GM23338 (cell line): Measurements from ENCODE around the gene AK4. TPM values are rescaled to one million over a fixed set of nuclear protein-coding genes. Genes with fewer than 3 reads are reported as not detected.

ENCODE experiments used
- ATAC-seq: fragments of 200-7000 bp; cut with Tn5 transposase; 3 replicates; pipeline ENCODE4 v1.9.1; 2020
- DNase-seq: peaks from one replicate; pipeline ENCODE4 v3.0.0-alpha.2; 2015; ENCODE audit warnings: low spot score
- H2AFZ ChIP-seq: fragments of 200-600 bp; sonication (generic); 2 replicates; pipeline ENCODE4 v1.8.0; 2016; ENCODE audit warnings: antibody characterized with exemption, mild to moderate bottlenecking, moderate library complexity
- H3F3A ChIP-seq: fragments of 200-600 bp; sonication (generic); replicated peaks from 2 replicates; pipeline ENCODE4 v1.8.0; 2017; ENCODE audit warnings: antibody characterized with exemption, mixed run types, low read depth
- H3K27ac ChIP-seq: fragments of 200-600 bp; sonication (generic); 2 replicates; pipeline ENCODE4 v1.6.1; 2016; ENCODE audit warnings: low read depth
- H3K27me3 ChIP-seq: fragments of 200-600 bp; sonication (generic); 2 replicates; pipeline ENCODE4 v1.8.0; 2016; ENCODE audit warnings: mild to moderate bottlenecking, mixed run types, moderate library complexity; ENCODE audit not compliant: insufficient read depth
- H3K36me3 ChIP-seq: fragments of 200-600 bp; sonication (generic); 2 replicates; pipeline ENCODE4 v1.8.0; 2016; ENCODE audit warnings: mild to moderate bottlenecking; ENCODE audit not compliant: insufficient read depth
- H3K4me1 ChIP-seq: fragments of 200-600 bp; sonication (generic); 2 replicates; pipeline ENCODE4 v1.8.0; 2016; ENCODE audit warnings: mild to moderate bottlenecking, moderate library complexity; ENCODE audit not compliant: insufficient read depth
- H3K4me2 ChIP-seq: fragments of 200-600 bp; sonication (generic); 2 replicates; pipeline ENCODE4 v1.7.1; 2017; ENCODE audit warnings: mixed run types
- H3K4me3 ChIP-seq: fragments of 200-600 bp; sonication (generic); 2 replicates; pipeline ENCODE4 v1.6.1; 2016; ENCODE audit warnings: mixed run types
- H3K79me2 ChIP-seq: fragments of 200-600 bp; sonication (generic); replicated peaks from 2 replicates; pipeline ENCODE4 v1.8.0; 2017; ENCODE audit warnings: mild to moderate bottlenecking; ENCODE audit not compliant: insufficient read depth
- H3K9me2 ChIP-seq: fragments of 200-600 bp; sonication (generic); 2 replicates; pipeline ENCODE4 v1.8.0; 2017; ENCODE audit not compliant: insufficient read depth
- H4K20me1 ChIP-seq: fragments of 200-600 bp; sonication (generic); replicated peaks from 2 replicates; pipeline ENCODE4 v1.8.0; 2017; ENCODE audit warnings: mild to moderate bottlenecking; ENCODE audit not compliant: insufficient read depth
- H3K27ac Mint-ChIP-seq: 2 replicates; pipeline ENCODE4 v1.8.0; 2020; ENCODE audit warnings: inconsistent platforms, mild to moderate bottlenecking, moderate library complexity, mixed read lengths
- H3K27me3 Mint-ChIP-seq: 3 replicates; pipeline ENCODE4 v1.8.0; 2022; ENCODE audit warnings: low read depth, mild to moderate bottlenecking, moderate library complexity, mixed read lengths, inconsistent platforms; ENCODE audit not compliant: insufficient read depth, poor library complexity
- H3K36me3 Mint-ChIP-seq: 3 replicates; pipeline ENCODE4 v1.8.0; 2021; ENCODE audit warnings: low read depth, mild to moderate bottlenecking, inconsistent platforms, moderate library complexity, mixed read lengths
- H3K4me1 Mint-ChIP-seq: 3 replicates; pipeline ENCODE4 v1.8.0; 2020; ENCODE audit warnings: mild to moderate bottlenecking, inconsistent platforms, mixed read lengths
- H3K4me3 Mint-ChIP-seq: 3 replicates; pipeline ENCODE4 v1.8.0; 2021; ENCODE audit warnings: moderate library complexity, mild to moderate bottlenecking, inconsistent platforms, mixed read lengths
- H3K9me3 Mint-ChIP-seq: 3 replicates; pipeline ENCODE4 v1.8.0; 2020; ENCODE audit warnings: moderate library complexity, mild to moderate bottlenecking, inconsistent platforms, mixed read lengths
- CREB1 ChIP-seq: fragments of 250-450 bp; sonication (Bioruptor Pico); IDR thresholded peaks from 2 replicates; pipeline ENCODE4 v1.5.0; 2020; ENCODE audit warnings: low read depth, mild to moderate bottlenecking, moderate library complexity
- EZH2 ChIP-seq: fragments of 200-600 bp; sonication (generic); IDR thresholded peaks from one replicate; pipeline ENCODE4 v1.8.0; 2017; ENCODE audit warnings: antibody characterized with exemption, mild to moderate bottlenecking, low read depth; ENCODE audit not compliant: unreplicated experiment
- EZH2phosphoT487 ChIP-seq: fragments of 200-600 bp; sonication (generic); IDR thresholded peaks from one replicate; pipeline ENCODE4 v1.8.1; 2018; ENCODE audit warnings: antibody characterized with exemption; ENCODE audit not compliant: unreplicated experiment
- JUNB ChIP-seq: IDR thresholded peaks from one replicate; pipeline ENCODE4 v1.6.1; 2016; ENCODE audit warnings: antibody characterized with exemption; ENCODE audit not compliant: unreplicated experiment
- NANOG ChIP-seq: IDR thresholded peaks from 2 replicates; pipeline ENCODE4 v1.6.1; 2016; ENCODE audit warnings: antibody characterized with exemption, borderline replicate concordance
- POLR2AphosphoS5 ChIP-seq: IDR thresholded peaks from 2 replicates; pipeline ENCODE4 v1.6.1; 2016; ENCODE audit warnings: antibody characterized with exemption, low read depth
- STAT1 ChIP-seq: IDR thresholded peaks from one replicate; pipeline ENCODE4 v1.6.1; 2016; ENCODE audit warnings: antibody characterized with exemption; ENCODE audit not compliant: unreplicated experiment
- ZNF114 ChIP-seq: fragments of 250-450 bp; sonication (Bioruptor Pico); IDR thresholded peaks from 2 replicates; pipeline ENCODE4 v1.5.0; 2020; ENCODE audit warnings: mild to moderate bottlenecking, moderate library complexity
- ZNF331 ChIP-seq: fragments of 250-450 bp; sonication (Bioruptor Pico); IDR thresholded peaks from 2 replicates; pipeline ENCODE4 v1.5.0; 2020; ENCODE audit warnings: low read depth, mild to moderate bottlenecking, moderate library complexity
- polyA plus RNA-seq: library from polyadenylated mRNA; unstranded; fragments of >200 nt; fragmentation: Nextera tagmentation; extraction: Ambion mirVana; gene quantifications from 2 replicates; pipeline ENCODE4 v1.2.1, GENCODE V29; 2016
- total RNA-seq: library from RNA; depleted of rRNA; stranded (reverse); fragments of >200 nt; shearing (Covaris generic); gene quantifications from 2 replicates; pipeline ENCODE4 v1.2.3, GENCODE V29; 2014
- TF ChIP-seq, protein P1 (sequence below): IDR thresholded peaks from one replicate; pipeline ENCODE4 v1.6.1; 2018; ENCODE audit warnings: antibody characterized with exemption; ENCODE audit not compliant: unreplicated experiment
- TF ChIP-seq, protein P2 (sequence below): IDR thresholded peaks from 2 replicates; pipeline ENCODE4 v1.6.1; 2016; ENCODE audit warnings: antibody characterized with exemption
- TF ChIP-seq, protein P3 (sequence below), 2 experiments: fragments of 200-600 bp in 1 of 2; sonication (generic) in 1 of 2; conservative IDR thresholded peaks; 2 replicates each; pipeline versions ENCODE4 v1.5.1 to v1.6.1; 2016 to 2017; ENCODE audit warnings: antibody characterized with exemption in 2 of 2, low read depth in 2 of 2, mild to moderate bottlenecking in 2 of 2, moderate library complexity in 1 of 2
- TF ChIP-seq, protein P4 (sequence below): fragments of 250-450 bp; sonication (Bioruptor Pico); IDR thresholded peaks from 2 replicates; pipeline ENCODE4 v1.5.0; 2020; ENCODE audit warnings: mild to moderate bottlenecking, moderate library complexity

Gene AK4
- total and polyA plus RNA-seq, 2 experiments from 2014 or later: 123 to 127 TPM

DNA sequence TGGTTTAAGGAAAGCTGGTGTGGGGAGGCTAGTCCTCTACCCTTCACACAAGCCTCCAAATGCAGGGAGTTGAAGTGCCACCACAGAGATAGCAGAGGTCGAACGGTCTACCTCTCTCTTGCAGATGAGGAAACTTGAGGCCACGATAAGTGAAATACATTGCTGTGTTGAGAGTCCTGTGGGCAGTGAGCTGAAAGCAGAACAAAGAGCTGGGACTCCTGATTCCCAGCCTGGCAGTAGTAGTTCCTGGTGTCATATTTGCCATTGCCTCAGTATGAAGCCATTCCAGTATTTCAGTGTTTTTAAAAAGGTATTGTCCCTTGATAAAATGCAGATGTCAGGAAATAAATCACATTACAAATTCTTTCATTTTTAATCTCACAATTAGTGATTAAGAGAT is 28.6 kb downstream of the AK4 start:
- Histone ChIP-seq H3K27ac (no peak overlapping the region), H3K9me2 (no peaks in the 10 kb centered on the region), H2AFZ (no peak overlapping the region), H3K27me3 (no peaks in the 10 kb centered on the region), H3K36me3 (no peaks in the 10 kb centered on the region), H3K4me2 (0 out of 2 replicates have a peak overlapping the region, but pooled peaks have one; percentile 2), H3K4me1 (peaks cover 57% of the 10 kb centered on the region), H3K79me2 (peaks cover 99% of the 10 kb centered on the region), H3K4me3 (no peak overlapping the region), H4K20me1 (peaks cover 5% of the 10 kb centered on the region; the same call in 1 of the 2 replicates), H3F3A (no peaks in the 10 kb centered on the region)
- Mint-ChIP-seq H3K9me3 (no peaks in the 10 kb centered on the region), H3K36me3 (no peaks in the 10 kb centered on the region), H3K27ac (peak overlapping the region; percentile 54; the same call in 1 of the 2 replicates), H3K4me3 (no peak overlapping the region), H3K27me3 (no peaks in the 10 kb centered on the region), H3K4me1 (peaks cover 66% of the 10 kb centered on the region)
- no peak for DNase-seq
- no peak for TF ChIP-seq CREB1 (CRISPR knock-in tag)
- TF ChIP-seq ZNF114 (CRISPR knock-in tag): no peak
- TF ChIP-seq POLR2AphosphoS5: no peak
- no peak for TF ChIP-seq STAT1
- TF ChIP-seq ZNF331 (CRISPR knock-in tag): no peak
- TF ChIP-seq, protein P1, sequence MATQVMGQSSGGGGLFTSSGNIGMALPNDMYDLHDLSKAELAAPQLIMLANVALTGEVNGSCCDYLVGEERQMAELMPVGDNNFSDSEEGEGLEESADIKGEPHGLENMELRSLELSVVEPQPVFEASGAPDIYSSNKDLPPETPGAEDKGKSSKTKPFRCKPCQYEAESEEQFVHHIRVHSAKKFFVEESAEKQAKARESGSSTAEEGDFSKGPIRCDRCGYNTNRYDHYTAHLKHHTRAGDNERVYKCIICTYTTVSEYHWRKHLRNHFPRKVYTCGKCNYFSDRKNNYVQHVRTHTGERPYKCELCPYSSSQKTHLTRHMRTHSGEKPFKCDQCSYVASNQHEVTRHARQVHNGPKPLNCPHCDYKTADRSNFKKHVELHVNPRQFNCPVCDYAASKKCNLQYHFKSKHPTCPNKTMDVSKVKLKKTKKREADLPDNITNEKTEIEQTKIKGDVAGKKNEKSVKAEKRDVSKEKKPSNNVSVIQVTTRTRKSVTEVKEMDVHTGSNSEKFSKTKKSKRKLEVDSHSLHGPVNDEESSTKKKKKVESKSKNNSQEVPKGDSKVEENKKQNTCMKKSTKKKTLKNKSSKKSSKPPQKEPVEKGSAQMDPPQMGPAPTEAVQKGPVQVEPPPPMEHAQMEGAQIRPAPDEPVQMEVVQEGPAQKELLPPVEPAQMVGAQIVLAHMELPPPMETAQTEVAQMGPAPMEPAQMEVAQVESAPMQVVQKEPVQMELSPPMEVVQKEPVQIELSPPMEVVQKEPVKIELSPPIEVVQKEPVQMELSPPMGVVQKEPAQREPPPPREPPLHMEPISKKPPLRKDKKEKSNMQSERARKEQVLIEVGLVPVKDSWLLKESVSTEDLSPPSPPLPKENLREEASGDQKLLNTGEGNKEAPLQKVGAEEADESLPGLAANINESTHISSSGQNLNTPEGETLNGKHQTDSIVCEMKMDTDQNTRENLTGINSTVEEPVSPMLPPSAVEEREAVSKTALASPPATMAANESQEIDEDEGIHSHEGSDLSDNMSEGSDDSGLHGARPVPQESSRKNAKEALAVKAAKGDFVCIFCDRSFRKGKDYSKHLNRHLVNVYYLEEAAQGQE: no peak
- TF ChIP-seq EZH2phosphoT487: no peak
- no peak for TF ChIP-seq NANOG
- TF ChIP-seq, protein P2, sequence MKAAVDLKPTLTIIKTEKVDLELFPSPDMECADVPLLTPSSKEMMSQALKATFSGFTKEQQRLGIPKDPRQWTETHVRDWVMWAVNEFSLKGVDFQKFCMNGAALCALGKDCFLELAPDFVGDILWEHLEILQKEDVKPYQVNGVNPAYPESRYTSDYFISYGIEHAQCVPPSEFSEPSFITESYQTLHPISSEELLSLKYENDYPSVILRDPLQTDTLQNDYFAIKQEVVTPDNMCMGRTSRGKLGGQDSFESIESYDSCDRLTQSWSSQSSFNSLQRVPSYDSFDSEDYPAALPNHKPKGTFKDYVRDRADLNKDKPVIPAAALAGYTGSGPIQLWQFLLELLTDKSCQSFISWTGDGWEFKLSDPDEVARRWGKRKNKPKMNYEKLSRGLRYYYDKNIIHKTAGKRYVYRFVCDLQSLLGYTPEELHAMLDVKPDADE: no peak
- TF ChIP-seq, protein P3, sequence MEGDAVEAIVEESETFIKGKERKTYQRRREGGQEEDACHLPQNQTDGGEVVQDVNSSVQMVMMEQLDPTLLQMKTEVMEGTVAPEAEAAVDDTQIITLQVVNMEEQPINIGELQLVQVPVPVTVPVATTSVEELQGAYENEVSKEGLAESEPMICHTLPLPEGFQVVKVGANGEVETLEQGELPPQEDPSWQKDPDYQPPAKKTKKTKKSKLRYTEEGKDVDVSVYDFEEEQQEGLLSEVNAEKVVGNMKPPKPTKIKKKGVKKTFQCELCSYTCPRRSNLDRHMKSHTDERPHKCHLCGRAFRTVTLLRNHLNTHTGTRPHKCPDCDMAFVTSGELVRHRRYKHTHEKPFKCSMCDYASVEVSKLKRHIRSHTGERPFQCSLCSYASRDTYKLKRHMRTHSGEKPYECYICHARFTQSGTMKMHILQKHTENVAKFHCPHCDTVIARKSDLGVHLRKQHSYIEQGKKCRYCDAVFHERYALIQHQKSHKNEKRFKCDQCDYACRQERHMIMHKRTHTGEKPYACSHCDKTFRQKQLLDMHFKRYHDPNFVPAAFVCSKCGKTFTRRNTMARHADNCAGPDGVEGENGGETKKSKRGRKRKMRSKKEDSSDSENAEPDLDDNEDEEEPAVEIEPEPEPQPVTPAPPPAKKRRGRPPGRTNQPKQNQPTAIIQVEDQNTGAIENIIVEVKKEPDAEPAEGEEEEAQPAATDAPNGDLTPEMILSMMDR (conservative IDR thresholded peaks at IDR 0.05; ENCODE audit: low read depth in 2 of 2): no peak
- TF ChIP-seq, protein P4, sequence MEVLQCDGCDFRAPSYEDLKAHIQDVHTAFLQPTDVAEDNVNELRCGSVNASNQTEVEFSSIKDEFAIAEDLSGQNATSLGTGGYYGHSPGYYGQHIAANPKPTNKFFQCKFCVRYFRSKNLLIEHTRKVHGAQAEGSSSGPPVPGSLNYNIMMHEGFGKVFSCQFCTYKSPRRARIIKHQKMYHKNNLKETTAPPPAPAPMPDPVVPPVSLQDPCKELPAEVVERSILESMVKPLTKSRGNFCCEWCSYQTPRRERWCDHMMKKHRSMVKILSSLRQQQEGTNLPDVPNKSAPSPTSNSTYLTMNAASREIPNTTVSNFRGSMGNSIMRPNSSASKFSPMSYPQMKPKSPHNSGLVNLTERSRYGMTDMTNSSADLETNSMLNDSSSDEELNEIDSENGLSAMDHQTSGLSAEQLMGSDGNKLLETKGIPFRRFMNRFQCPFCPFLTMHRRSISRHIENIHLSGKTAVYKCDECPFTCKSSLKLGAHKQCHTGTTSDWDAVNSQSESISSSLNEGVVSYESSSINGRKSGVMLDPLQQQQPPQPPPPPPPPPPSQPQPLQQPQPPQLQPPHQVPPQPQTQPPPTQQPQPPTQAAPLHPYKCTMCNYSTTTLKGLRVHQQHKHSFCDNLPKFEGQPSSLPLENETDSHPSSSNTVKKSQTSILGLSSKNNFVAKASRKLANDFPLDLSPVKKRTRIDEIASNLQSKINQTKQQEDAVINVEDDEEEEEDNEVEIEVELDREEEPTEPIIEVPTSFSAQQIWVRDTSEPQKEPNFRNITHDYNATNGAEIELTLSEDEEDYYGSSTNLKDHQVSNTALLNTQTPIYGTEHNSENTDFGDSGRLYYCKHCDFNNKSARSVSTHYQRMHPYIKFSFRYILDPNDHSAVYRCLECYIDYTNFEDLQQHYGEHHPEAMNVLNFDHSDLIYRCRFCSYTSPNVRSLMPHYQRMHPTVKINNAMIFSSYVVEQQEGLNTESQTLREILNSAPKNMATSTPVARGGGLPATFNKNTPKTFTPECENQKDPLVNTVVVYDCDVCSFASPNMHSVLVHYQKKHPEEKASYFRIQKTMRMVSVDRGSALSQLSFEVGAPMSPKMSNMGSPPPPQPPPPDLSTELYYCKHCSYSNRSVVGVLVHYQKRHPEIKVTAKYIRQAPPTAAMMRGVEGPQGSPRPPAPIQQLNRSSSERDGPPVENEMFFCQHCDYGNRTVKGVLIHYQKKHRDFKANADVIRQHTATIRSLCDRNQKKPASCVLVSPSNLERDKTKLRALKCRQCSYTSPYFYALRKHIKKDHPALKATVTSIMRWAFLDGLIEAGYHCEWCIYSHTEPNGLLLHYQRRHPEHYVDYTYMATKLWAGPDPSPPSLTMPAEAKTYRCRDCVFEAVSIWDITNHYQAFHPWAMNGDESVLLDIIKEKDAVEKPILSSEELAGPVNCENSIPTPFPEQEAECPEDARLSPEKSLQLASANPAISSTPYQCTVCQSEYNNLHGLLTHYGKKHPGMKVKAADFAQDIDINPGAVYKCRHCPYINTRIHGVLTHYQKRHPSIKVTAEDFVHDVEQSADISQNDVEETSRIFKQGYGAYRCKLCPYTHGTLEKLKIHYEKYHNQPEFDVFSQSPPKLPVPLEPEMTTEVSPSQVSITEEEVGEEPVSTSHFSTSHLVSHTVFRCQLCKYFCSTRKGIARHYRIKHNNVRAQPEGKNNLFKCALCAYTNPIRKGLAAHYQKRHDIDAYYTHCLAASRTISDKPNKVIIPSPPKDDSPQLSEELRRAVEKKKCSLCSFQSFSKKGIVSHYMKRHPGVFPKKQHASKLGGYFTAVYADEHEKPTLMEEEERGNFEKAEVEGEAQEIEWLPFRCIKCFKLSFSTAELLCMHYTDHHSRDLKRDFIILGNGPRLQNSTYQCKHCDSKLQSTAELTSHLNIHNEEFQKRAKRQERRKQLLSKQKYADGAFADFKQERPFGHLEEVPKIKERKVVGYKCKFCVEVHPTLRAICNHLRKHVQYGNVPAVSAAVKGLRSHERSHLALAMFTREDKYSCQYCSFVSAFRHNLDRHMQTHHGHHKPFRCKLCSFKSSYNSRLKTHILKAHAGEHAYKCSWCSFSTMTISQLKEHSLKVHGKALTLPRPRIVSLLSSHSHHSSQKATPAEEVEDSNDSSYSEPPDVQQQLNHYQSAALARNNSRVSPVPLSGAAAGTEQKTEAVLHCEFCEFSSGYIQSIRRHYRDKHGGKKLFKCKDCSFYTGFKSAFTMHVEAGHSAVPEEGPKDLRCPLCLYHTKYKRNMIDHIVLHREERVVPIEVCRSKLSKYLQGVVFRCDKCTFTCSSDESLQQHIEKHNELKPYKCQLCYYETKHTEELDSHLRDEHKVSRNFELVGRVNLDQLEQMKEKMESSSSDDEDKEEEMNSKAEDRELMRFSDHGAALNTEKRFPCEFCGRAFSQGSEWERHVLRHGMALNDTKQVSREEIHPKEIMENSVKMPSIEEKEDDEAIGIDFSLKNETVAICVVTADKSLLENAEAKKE (CRISPR knock-in tag): no peak
- TF ChIP-seq EZH2: no peak
- no peak for TF ChIP-seq JUNB
- ATAC-seq: no peak
